ENCODE measurements around the gene RBM11. TPM values are rescaled to one million over a fixed set of nuclear protein-coding genes. Genes with fewer than 3 reads are reported as not detected.

The RBM11 gene, protein sequence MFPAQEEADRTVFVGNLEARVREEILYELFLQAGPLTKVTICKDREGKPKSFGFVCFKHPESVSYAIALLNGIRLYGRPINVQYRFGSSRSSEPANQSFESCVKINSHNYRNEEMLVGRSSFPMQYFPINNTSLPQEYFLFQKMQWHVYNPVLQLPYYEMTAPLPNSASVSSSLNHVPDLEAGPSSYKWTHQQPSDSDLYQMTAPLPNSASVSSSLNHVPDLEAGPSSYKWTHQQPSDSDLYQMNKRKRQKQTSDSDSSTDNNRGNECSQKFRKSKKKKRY
- not detected in 2 replicates for total RNA-seq

GRCh38 chr21:14215971-14216641, at the start of gene RBM11:
TSS of gene RBM11 (plus strand) at chr21:14216157. CDS start at chr21:14216187, 30 bp downstream.

DNA sequence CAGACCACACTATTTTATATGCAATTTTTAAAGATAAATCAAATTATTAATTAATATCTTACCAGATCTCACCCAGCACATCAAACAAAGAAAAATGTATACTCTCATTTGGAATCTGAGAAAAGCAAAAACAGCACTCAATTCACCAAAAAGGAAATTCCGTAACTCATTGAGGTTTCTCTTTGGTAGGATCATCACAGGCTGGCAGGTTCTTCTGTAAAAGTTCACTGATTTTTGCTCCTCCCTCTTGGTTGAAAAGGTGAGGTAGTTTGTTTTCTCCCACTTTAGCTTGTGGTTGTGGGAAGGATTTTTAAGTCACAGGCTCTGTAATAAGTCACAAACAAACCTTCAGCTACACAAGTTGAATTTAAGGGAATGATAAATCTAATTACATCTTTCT, 5.2 kb upstream of the RBM11 start, which contains the start of gene LIPI:
Gene LIPI (minus strand): TSS at position 218 of the 400 bp plus-strand sequence. CDS start 110 bp downstream, at position 108.

Other genes starting within 250 kb of the RBM11 start
- not detected in 2 replicates for gene LIPI, start 5.2 kb upstream of the RBM11 start, total RNA-seq
- 16.7 and 27.9 TPM in 2 replicates for gene HSPA13, start 167.0 kb downstream of the RBM11 start, total RNA-seq

All from bronchial smooth muscle cell (primary cell).